ENCODE results near the gene MBP. TPM values are rescaled to one million over a fixed set of nuclear protein-coding genes. Genes with fewer than 3 reads are reported as not detected.

MBP gene
- total and polyA plus RNA-seq, 2 of the 4 experiments (the other 2 are of a cell fraction) = 0.72 to 0.90 TPM

DNA sequence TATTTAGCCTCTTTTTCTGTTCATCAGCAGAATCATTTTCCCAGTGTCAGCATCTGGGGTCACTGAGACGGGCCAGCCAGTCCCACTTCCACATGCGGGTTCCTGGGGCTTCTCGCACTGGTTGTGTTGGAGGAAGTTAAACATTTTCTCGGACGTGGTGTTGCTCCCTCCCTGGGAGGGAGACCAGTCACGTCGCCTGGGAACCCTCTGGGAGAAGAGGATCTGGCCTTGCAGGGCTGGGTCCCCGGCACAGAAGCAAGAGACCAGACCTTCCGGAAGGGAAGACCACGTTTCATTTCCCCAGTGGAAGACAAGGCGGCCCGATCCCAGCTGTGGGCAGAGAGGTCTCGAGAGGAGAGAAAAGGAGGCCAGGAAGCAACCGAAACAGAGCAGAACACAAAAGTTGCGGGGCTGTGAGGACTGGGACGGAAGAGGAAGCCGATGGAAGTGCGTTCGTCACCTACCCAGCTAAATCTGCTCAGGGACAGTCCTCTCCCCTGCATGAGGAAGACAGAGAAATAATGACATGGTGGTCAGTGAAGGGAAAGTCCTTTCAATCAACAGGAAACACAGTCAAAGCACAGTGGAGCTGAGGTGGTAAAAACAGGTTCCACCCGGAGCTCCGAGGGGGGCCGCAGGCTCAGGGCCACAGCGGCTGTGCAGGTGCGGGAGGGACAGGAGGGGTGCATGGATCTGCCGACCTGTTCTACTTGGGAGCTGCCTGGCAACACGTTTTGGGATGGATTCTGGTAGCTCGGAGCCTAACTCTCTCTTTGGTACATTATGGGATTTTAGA, 144.4 kb downstream of the MBP start (continued):
- TF ChIP-seq CEBPB (IDR thresholded peaks at IDR 0.05; ENCODE audit: low read depth, low read length) (no peak), USF2 (IDR thresholded peaks at IDR 0.05; ENCODE audit: low read depth, low read length) (no peak), CHD1 (IDR thresholded peaks at IDR 0.05; ENCODE audit: low read depth, low read length) (no peak), RFX5 (IDR thresholded peaks at IDR 0.05; ENCODE audit: low read depth, low read length) (no peak)

DNA sequence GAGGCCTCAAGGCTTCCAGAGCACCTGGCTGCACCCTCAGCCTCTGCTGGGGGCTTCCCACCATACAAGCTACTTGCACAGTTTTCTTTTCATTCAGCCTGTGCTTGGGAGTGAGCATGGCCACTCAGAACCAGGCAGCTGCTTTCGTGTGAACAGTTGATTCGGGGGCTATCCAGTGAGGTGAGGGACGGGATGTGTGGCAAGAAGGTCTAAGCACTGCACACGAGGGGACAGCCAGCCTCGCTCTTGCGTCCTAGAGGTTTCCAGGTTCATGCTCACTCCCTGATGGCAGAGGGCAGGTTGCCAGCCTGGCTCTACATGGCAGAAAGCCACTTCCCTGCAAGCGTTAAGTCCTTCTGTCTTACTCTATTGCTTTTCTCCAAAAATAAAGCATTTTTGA, 146.2 kb downstream of the MBP start:
- Histone ChIP-seq H4K5ac (ENCODE audit: low read depth, low read length) (no peak overlapping the region), H3K9ac (ENCODE audit: low read depth, low read length) (no peak overlapping the region), H3K79me1 (ENCODE audit: low read depth in 1 of 2, low read length in 2 of 2) (no peaks in the 10 kb centered on the region), H3K4ac (ENCODE audit: low read depth, low read length) (no peak overlapping the region), H3K27ac (ENCODE audit: insufficient read depth, low read length) (no peak overlapping the region), H3K4me2 (ENCODE audit: low read depth, low read length) (no peak overlapping the region), H3K23ac (ENCODE audit: low read depth, low read length) (no peak overlapping the region), H3K14ac (replicated peaks; ENCODE audit: low read depth, low read length) (no peak overlapping the region), H2BK20ac (ENCODE audit: low read depth, low read length) (no peak overlapping the region), H2AK9ac (replicated peaks; ENCODE audit: low read depth, low read length, poor library complexity) (no peak overlapping the region), H2BK120ac (ENCODE audit: low read depth, low read length) (no peak overlapping the region), H2BK15ac (ENCODE audit: low read depth, low read length) (no peak overlapping the region), H3K27me3 (ENCODE audit: control insufficient read depth, insufficient read depth, low read length) (peaks cover 12% of the 10 kb centered on the region), H3K9me1 (ENCODE audit: insufficient read depth, low read length) (no peaks in the 10 kb centered on the region), H4K20me1 (ENCODE audit: insufficient read depth, low read length) (no peaks in the 10 kb centered on the region), H2AK5ac (ENCODE audit: low read depth, low read length) (no peak overlapping the region), H2AFZ (replicated peaks; ENCODE audit: low read length, poor library complexity) (no peak overlapping the region), H3K9me3 (ENCODE audit: control insufficient read depth, insufficient read depth, low read length) (no peaks in the 10 kb centered on the region), H3K18ac (ENCODE audit: low read depth, low read length) (no peak overlapping the region), H4K91ac (ENCODE audit: insufficient read depth, low read depth, low read length) (no peak overlapping the region), H3K56ac (ENCODE audit: extremely low read depth, insufficient read depth, low read length) (no peak overlapping the region), H3K4me3 (ENCODE audit: insufficient read depth, low read depth, low read length) (no peak overlapping the region), H4K8ac (ENCODE audit: low read depth in 2 of 2, low read length in 2 of 2) (no peak overlapping the region), H3K4me1 (ENCODE audit: control insufficient read depth, insufficient read depth, low read length) (no peaks in the 10 kb centered on the region; the same call in 1 of the 2 replicates), H3K36me3 (ENCODE audit: control insufficient read depth, insufficient read depth, low read length) (no peaks in the 10 kb centered on the region), H2BK5ac (ENCODE audit: low read depth, low read length, poor library complexity, severe bottlenecking) (no peak overlapping the region)
- WGBS, 2 experiments (ENCODE audit: extremely low coverage in 2 of 2, insufficient read length in 1 of 2) = no CpG with 5 or more reads among the region's 7 CpGs
- DNase-seq (no peak), ATAC-seq (ENCODE audit: low read depth) (no peak)
- POLR2A ChIA-PET (ENCODE audit: unreplicated experiment) = no interaction called here
- CTCF ChIA-PET = interaction anchor here (1.5 kb wide), 1 partner anchor 14 kb away, joined by 4 read pairs; no protein-coding TSS in a partner anchor
- in situ Hi-C loops (cut with MboI; ENCODE audit: low sequenced_read_pairs) = loop anchor here (10.0 kb wide), 1 partner anchor 182 kb away; no protein-coding TSS in a partner anchor
- intact Hi-C loops (cut with micrococcal nuclease) = no loop called here
- dilution Hi-C loops (cut with HindIII; ENCODE audit: low sequenced_read_pairs, unreplicated experiment) = no loop called here
- no TSS peak for BruUV-seq (replicated peaks)
- no peak for TF ChIP-seq ELK1 (IDR thresholded peaks at IDR 0.05; ENCODE audit: borderline replicate concordance, low read depth, low read length)
- no peak for TF ChIP-seq POLR2A (IDR thresholded peaks at IDR 0.05; ENCODE audit: low read depth, low read length)
- no peak for TF ChIP-seq BHLHE40 (IDR thresholded peaks at IDR 0.05; ENCODE audit: low read depth, low read length)
- TF ChIP-seq USF2 (IDR thresholded peaks at IDR 0.05; ENCODE audit: low read depth, low read length) = no peak
- no peak for TF ChIP-seq NFE2L2 (IDR thresholded peaks at IDR 0.05; ENCODE audit: low read depth, low read length)
- TF ChIP-seq SMC3 (IDR thresholded peaks at IDR 0.05; ENCODE audit: low read depth, low read length) = no peak
- no peak for TF ChIP-seq MAFK (IDR thresholded peaks at IDR 0.05; ENCODE audit: low read depth, low read length)
- TF ChIP-seq, protein P1, sequence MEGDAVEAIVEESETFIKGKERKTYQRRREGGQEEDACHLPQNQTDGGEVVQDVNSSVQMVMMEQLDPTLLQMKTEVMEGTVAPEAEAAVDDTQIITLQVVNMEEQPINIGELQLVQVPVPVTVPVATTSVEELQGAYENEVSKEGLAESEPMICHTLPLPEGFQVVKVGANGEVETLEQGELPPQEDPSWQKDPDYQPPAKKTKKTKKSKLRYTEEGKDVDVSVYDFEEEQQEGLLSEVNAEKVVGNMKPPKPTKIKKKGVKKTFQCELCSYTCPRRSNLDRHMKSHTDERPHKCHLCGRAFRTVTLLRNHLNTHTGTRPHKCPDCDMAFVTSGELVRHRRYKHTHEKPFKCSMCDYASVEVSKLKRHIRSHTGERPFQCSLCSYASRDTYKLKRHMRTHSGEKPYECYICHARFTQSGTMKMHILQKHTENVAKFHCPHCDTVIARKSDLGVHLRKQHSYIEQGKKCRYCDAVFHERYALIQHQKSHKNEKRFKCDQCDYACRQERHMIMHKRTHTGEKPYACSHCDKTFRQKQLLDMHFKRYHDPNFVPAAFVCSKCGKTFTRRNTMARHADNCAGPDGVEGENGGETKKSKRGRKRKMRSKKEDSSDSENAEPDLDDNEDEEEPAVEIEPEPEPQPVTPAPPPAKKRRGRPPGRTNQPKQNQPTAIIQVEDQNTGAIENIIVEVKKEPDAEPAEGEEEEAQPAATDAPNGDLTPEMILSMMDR (conservative IDR thresholded peaks at IDR 0.05; ENCODE audit: low read depth, low read length) = no peak
- TF ChIP-seq RFX5 (IDR thresholded peaks at IDR 0.05; ENCODE audit: low read depth, low read length) = no peak

Measured in IMR-90 (cell line).